HEK293T (cell line): ENCODE data around the gene SEPTIN12.
"Not testable (repeated sequence)": the region's sequence is repeated elsewhere in the genome, so short reads cannot be mapped to it uniquely, and the experiment has no call there.

Source experiments
- CTCF ChIA-PET: fragments of 350-600 bp; formaldehyde crosslinking; extraction: SDS; loops from one replicate; lab custom pipeline; 2021; ENCODE audit warnings: antibody characterized with exemption, inconsistent platforms; lab: Yijun Ruan, JAX
- POLR2A ChIA-PET: fragments of 350-600 bp; formaldehyde crosslinking; extraction: SDS; loops from one replicate; lab custom pipeline; 2020; ENCODE audit warnings: antibody characterized with exemption, inconsistent platforms; lab: Yijun Ruan, JAX
- DNase-seq: peaks from one replicate; pipeline ENCODE4 v3.0.0; 2012; ENCODE audit warnings: mixed read lengths; ENCODE audit errors: extremely low spot score
- ARNT ChIP-seq: fragments of 450-650 bp; IDR thresholded peaks from 2 replicates; pipeline ENCODE4 v1.6.1; 2017; ENCODE audit warnings: mild to moderate bottlenecking
- BHLHE40 ChIP-seq: fragments of 450-650 bp; IDR thresholded peaks from 2 replicates; pipeline ENCODE4 v1.6.1; 2016; ENCODE audit warnings: mild to moderate bottlenecking, moderate library complexity, borderline replicate concordance
- CTBP1 ChIP-seq: fragments of 450-650 bp; IDR thresholded peaks from 2 replicates; pipeline ENCODE4 v1.6.1; 2016; ENCODE audit warnings: borderline replicate concordance
- ELF4 ChIP-seq: fragments of 450-650 bp; IDR thresholded peaks from 2 replicates; pipeline ENCODE4 v1.6.1; 2017; ENCODE audit warnings: antibody characterized with exemption
- FOXA1 ChIP-seq: fragments of 450-650 bp; IDR thresholded peaks from 2 replicates; pipeline ENCODE4 v1.6.1; 2016; ENCODE audit warnings: mild to moderate bottlenecking
- FOXK2 ChIP-seq: fragments of 450-650 bp; IDR thresholded peaks from 2 replicates; pipeline ENCODE4 v1.6.1; 2016; ENCODE audit warnings: mild to moderate bottlenecking
- FOXM1 ChIP-seq: fragments of 450-650 bp; IDR thresholded peaks from 2 replicates; pipeline ENCODE4 v1.6.1; 2017; ENCODE audit warnings: mild to moderate bottlenecking, borderline replicate concordance
- HDGF ChIP-seq: fragments of 450-650 bp; IDR thresholded peaks from 2 replicates; pipeline ENCODE4 v1.6.1; 2017; ENCODE audit warnings: antibody characterized with exemption, borderline replicate concordance
- L3MBTL2 ChIP-seq: fragments of 450-650 bp; conservative IDR thresholded peaks from 2 replicates; pipeline ENCODE4 v1.6.1; 2016; ENCODE audit warnings: mild to moderate bottlenecking
- LEF1 ChIP-seq: fragments of 450-650 bp; IDR thresholded peaks from 2 replicates; pipeline ENCODE4 v1.6.1; 2017; ENCODE audit warnings: mild to moderate bottlenecking, borderline replicate concordance
- NFRKB ChIP-seq: fragments of 450-650 bp; IDR thresholded peaks from 2 replicates; pipeline ENCODE4 v1.6.1; 2016; ENCODE audit warnings: mild to moderate bottlenecking, moderate library complexity
- SP1 ChIP-seq: fragments of 450-650 bp; IDR thresholded peaks from 2 replicates; pipeline ENCODE4 v1.6.1; 2017
- SUZ12 ChIP-seq: fragments of 450-650 bp; IDR thresholded peaks from 2 replicates; pipeline ENCODE4 v1.6.1; 2016; ENCODE audit warnings: mild to moderate bottlenecking
- TARDBP ChIP-seq: fragments of 450-650 bp; IDR thresholded peaks from 2 replicates; pipeline ENCODE4 v1.6.1; 2016
- ZNF384 ChIP-seq: fragments of 450-650 bp; IDR thresholded peaks from 2 replicates; pipeline ENCODE4 v1.6.1; 2016
- TF ChIP-seq, protein P1 (sequence below): fragments of 450-650 bp; IDR thresholded peaks from 2 replicates; pipeline ENCODE4 v1.6.1; 2016

SEPTIN12 gene

DNA sequence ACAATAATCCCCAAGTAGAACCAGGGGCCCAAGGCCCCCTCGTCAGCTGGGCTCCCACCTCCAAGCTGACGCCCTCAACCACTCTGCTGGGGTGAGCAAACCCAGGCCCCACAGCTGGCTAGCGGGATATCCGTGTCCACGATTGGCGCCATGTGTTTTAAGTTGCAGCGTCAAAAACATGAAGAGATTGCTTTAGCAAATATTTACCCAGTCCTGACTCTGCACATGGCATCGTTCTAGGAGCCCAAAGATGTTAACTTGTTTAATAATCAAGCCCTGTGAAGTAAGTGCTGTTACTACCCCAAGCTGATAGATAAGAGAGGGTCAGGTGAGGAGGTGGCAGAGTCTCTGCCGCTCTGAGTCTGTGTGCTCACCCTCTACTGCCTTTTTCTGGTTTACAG is 344 bp upstream of the SEPTIN12 start:
- ChIA-PET CTCF (no interaction called here), POLR2A (interaction anchor here (0.8 to 2.6 kb wide), 3 partner anchors 8 to 20 kb away, joined by 3 to 8 read pairs (median 5); partner anchors contain the start of gene ROGDI)
- no peak for DNase-seq
- TF ChIP-seq TARDBP: no peak
- no peak for TF ChIP-seq LEF1
- TF ChIP-seq FOXK2: no peak
- no peak for TF ChIP-seq HDGF
- no peak for TF ChIP-seq NFRKB
- TF ChIP-seq, protein P1, sequence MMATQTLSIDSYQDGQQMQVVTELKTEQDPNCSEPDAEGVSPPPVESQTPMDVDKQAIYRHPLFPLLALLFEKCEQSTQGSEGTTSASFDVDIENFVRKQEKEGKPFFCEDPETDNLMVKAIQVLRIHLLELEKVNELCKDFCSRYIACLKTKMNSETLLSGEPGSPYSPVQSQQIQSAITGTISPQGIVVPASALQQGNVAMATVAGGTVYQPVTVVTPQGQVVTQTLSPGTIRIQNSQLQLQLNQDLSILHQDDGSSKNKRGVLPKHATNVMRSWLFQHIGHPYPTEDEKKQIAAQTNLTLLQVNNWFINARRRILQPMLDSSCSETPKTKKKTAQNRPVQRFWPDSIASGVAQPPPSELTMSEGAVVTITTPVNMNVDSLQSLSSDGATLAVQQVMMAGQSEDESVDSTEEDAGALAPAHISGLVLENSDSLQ: no peak
- no peak for TF ChIP-seq BHLHE40
- no peak for TF ChIP-seq FOXM1
- no peak for TF ChIP-seq FOXA1
- TF ChIP-seq CTBP1: no peak
- no peak for TF ChIP-seq SUZ12
- TF ChIP-seq SP1: no peak
- TF ChIP-seq ELF4: no peak
- no peak for TF ChIP-seq ZNF384

DNA sequence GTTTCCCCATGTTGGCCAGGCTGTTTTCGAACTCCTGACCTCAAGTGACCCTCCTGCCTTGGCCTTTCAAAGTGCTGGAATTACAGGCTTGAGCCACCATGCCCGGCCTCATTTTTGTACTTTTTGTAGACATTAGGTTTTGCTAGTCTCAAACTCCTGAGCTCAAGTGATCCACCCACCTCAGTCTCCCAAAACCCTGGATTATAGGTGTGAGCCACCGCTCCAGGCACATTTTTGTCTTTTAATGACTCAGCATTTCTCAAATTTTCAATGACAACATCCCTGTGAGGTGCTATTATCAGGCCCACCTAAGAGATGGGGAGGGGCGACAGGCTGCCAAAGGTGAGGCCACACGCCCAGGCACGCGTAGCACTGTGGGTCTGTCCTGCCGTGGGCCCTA is 1.1 kb downstream of the SEPTIN12 start:
- ChIA-PET CTCF (no interaction called here), POLR2A (no interaction called here)
- DNase-seq: no peak
- TF ChIP-seq SP1: no peak
- TF ChIP-seq FOXM1: no peak
- no peak for TF ChIP-seq FOXK2
- no peak for TF ChIP-seq LEF1
- TF ChIP-seq FOXA1: no peak
- no peak for TF ChIP-seq ELF4
- TF ChIP-seq, protein P1: no peak
- TF ChIP-seq ZNF384: no peak
- TF ChIP-seq SUZ12: no peak
- no peak for TF ChIP-seq TARDBP
- TF ChIP-seq NFRKB: no peak
- no peak for TF ChIP-seq HDGF
- no peak for TF ChIP-seq CTBP1
- TF ChIP-seq BHLHE40: no peak

DNA sequence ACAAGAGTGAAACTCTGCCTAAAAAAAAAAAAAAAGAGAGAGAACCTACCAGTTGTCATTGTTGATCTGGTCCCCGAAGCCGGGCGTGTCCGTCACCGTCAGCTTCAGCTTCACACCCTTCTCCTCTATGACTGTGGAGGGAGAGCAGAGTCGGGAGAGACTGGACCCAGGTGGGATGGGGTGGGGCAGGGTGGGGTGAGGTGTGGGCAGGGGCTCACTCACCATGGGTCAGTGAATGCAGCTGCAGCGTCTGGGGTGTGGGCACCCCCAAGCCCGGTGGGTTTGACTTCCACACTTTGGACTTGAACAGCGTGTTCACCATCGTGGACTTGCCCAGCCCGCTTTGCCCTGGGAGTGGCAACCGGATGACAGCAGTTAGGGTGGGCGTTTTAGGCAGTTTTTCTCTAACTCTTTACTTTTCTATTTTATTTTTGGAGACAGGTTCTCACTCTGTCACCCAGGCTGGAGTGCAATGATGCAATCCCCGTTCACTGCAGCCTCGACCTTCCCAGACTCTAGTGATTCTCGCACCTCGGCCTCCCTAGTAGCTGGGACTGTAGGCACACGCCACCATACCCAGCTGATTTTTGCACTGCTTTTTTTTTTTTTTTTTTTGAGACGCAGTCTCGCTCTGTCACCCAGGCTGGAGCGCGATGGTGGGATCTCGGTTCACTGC is 2.2 kb downstream of the SEPTIN12 start:
- POLR2A ChIA-PET: interaction anchor here (1.2 kb wide), 1 partner anchor 17 kb away, joined by 4 read pairs; no protein-coding TSS in a partner anchor
- TF ChIP-seq FOXM1: no peak
- TF ChIP-seq SUZ12: no peak
- no peak for TF ChIP-seq ELF4
- no peak for TF ChIP-seq FOXK2
- TF ChIP-seq CTBP1: no peak
- no peak for TF ChIP-seq LEF1
- no peak for TF ChIP-seq BHLHE40
- no peak for TF ChIP-seq HDGF
- TF ChIP-seq L3MBTL2: no peak
- TF ChIP-seq ZNF384: no peak
- TF ChIP-seq NFRKB: no peak
- TF ChIP-seq ARNT: no peak
- TF ChIP-seq TARDBP: no peak
- no peak for TF ChIP-seq SP1
- TF ChIP-seq, protein P1: no peak
- no peak for TF ChIP-seq FOXA1
- no peak for DNase-seq
- CTCF ChIA-PET: no interaction called here

DNA sequence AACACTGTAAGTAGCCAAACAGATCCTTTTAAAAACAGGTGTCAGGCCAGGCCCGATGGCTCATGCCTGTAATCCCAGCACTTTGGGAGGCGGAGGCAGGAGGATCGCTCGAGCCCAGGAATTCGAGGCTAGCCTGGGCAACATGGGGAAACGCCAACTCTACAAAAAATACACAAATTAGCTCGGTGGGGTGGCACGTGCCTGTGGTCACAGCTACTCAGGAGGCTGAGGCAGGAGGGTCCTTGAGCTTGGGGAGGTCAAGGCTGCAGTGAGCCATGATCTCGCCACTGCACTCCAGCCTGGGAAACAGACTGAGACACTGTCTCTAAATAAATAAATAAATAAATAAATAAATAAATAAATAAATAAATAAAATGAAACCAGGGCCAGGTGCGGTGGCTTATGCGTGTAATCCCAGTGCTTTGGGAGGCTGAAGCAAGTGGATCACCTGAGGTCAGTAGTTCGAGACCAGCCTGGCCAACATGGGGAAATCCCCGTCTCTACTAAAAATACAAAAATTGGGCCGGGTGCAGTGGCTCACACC is 3.6 kb downstream of the SEPTIN12 start:
- CTCF ChIA-PET, POLR2A ChIA-PET: not testable (repeated sequence)

DNA sequence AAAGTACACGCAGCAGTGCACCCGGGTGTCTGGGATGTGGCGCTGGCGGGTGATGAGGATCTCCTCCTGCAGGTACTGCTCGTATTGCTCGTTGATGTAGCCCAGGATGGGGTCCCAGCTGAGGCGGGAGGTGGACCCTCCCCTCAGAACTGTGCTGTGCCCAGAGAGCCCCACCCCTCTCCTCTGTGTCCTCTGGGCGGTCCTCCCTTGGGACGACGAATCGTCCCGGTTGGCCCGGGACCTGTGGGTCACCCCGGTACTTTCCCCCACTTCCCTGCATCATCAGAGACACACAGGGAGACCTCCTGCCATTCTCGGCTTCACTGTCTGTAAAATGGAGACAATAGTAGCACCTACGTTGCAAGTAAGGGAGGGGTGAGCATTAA is 4.2 kb downstream of the SEPTIN12 start:
- TF ChIP-seq FOXM1: no peak
- TF ChIP-seq FOXK2: no peak
- no peak for TF ChIP-seq SP1
- no peak for TF ChIP-seq LEF1
- no peak for TF ChIP-seq SUZ12
- ChIA-PET CTCF (no interaction called here), POLR2A (no interaction called here)
- DNase-seq: no peak

More for the DNA sequence above, 3.6 kb downstream of the SEPTIN12 start:
- DNase-seq: not testable (repeated sequence)

DNA sequence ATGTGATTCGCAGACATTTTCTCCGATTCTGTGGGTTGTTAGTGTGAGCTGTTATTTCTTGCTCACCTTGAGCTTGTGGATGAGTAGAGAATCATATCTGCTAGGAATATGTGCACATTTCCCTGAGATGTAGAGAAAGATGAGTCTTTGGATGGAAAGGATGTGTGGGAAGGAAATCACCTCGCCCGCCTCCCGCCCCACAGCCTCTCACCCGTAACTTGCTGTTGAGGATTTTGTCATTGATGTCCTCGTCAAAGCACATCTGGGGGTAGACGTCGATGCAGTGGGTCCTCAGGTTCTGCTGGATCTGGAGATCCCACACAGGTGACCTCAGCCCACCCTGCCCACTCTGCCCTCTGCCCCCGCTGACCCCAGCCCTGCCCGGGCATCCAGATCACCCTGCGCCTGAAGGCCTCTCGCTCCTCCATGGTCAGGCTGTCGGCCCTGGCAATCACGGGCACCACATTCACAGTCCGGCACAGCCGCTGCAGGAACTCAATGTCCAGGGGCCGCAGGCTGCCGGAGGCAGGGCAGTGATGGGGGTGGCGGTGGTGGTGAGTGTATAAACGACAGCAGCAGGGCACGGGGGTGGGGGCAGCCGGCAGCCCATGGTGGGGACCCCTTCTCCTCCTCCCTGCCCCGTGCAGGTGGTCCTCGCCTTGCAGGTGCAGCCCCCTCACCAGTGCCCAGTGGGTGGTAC is 4.7 kb downstream of the SEPTIN12 start:
- ChIA-PET POLR2A (no interaction called here), CTCF (interaction anchor here (0.9 kb wide), 1 partner anchor 165 kb away, joined by 3 read pairs; no protein-coding TSS in a partner anchor)
- no peak for DNase-seq
- no peak for TF ChIP-seq FOXM1
- TF ChIP-seq BHLHE40: no peak
- TF ChIP-seq HDGF: no peak
- no peak for TF ChIP-seq CTBP1
- TF ChIP-seq FOXK2: no peak
- TF ChIP-seq NFRKB: no peak
- no peak for TF ChIP-seq L3MBTL2
- TF ChIP-seq SP1: no peak
- TF ChIP-seq LEF1: no peak
- TF ChIP-seq FOXA1: no peak
- no peak for TF ChIP-seq ZNF384
- TF ChIP-seq, protein P1: no peak
- TF ChIP-seq SUZ12: no peak
- no peak for TF ChIP-seq TARDBP
- TF ChIP-seq ELF4: no peak
